Epithelial cell of proximal tubule (primary cell): ENCODE results near the gene VPS41. TPM values are rescaled to one million over a fixed set of nuclear protein-coding genes. Genes with fewer than 3 reads are reported as not detected.

Source experiments
- DNase-seq: peaks from one replicate; pipeline ENCODE4 v3.0.0-alpha.2; 2011; ENCODE audit warnings: low read depth
- H3K4me3 ChIP-seq: 2 replicates; pipeline ENCODE4 v1.5.1; 2011; ENCODE audit warnings: low read depth, mild to moderate bottlenecking, low read length
- CTCF ChIP-seq: conservative IDR thresholded peaks from 2 replicates; pipeline ENCODE4 v1.5.1; 2012; ENCODE audit warnings: low read depth, mild to moderate bottlenecking, low read length
- total RNA-seq: library from RNA; depleted of rRNA; stranded (reverse); fragments of >200 nt; gene quantifications from 2 replicates; pipeline ENCODE4 v1.2.3, GENCODE V29; 2015

Gene VPS41
- total RNA-seq, 1 donor from 2014 or later = 22.7 TPM

GRCh38 chr7:38880035-38880434 lies 29.0 kb downstream of the VPS41 start:
- DNase-seq = no peak
- H3K4me3 ChIP-seq = no peak overlapping the region
- TF ChIP-seq CTCF = no peak

- no peak for DNase-seq
- no peak overlapping the region for H3K4me3 ChIP-seq
- no peak for TF ChIP-seq CTCF
These were observed 30.1 kb downstream of the VPS41 start for GRCh38 chr7:38878694-38879457.

- H3K4me3 ChIP-seq = no peak overlapping the region
- no peak for TF ChIP-seq CTCF
- no peak for DNase-seq
These were observed 35.6 kb downstream of the VPS41 start for GRCh38 chr7:38873433-38873832.

GRCh38 chr7:38872202-38872601 lies 36.8 kb downstream of the VPS41 start:
- H3K4me3 ChIP-seq = no peak overlapping the region
- TF ChIP-seq CTCF = no peak
- no peak for DNase-seq

- no peak for TF ChIP-seq CTCF
- no peak overlapping the region for H3K4me3 ChIP-seq
- DNase-seq = no peak
These were observed 38.8 kb downstream of the VPS41 start for GRCh38 chr7:38870147-38870546.

GRCh38 chr7:38863601-38864291 lies 45.2 kb downstream of the VPS41 start:
- DNase-seq = peak; percentile 87
- no peak overlapping the region for H3K4me3 ChIP-seq
- TF ChIP-seq CTCF = no peak
